22Rv1 (cell line): ENCODE data around the gene CRTC2.

ENCODE experiments used
- H3K27ac ChIP-seq: fragments of 450-650 bp; 2 replicates; pipeline ENCODE4 v1.5.1; 2017
- CTCF ChIP-seq: fragments of 450-650 bp; IDR thresholded peaks from 2 replicates; pipeline ENCODE4 v1.5.1; 2017; ENCODE audit warnings: mild to moderate bottlenecking
- ZFX ChIP-seq: fragments of 450-650 bp; IDR thresholded peaks from 2 replicates; pipeline ENCODE4 v1.6.1; 2017; ENCODE audit warnings: antibody characterized with exemption, borderline replicate concordance

CRTC2 gene

GRCh38 chr1:153932156-153933131, 26.0 kb downstream of the CRTC2 start:
- TF ChIP-seq CTCF, result no peak
- no peak for TF ChIP-seq ZFX
- H3K27ac ChIP-seq, result no peak overlapping the region

GRCh38 chr1:153929981-153930948, 28.1 kb downstream of the CRTC2 start:
- no peak overlapping the region for H3K27ac ChIP-seq
- TF ChIP-seq CTCF, result 0 out of 2 replicates have a peak, but pooled peaks have one; percentile 16
- no peak for TF ChIP-seq ZFX

GRCh38 chr1:153929426-153929825, 29.0 kb downstream of the CRTC2 start:
- TF ChIP-seq ZFX, result no peak
- no peak for TF ChIP-seq CTCF
- 0 out of 2 replicates have a peak overlapping the region, but pooled peaks have one; percentile 26 for H3K27ac ChIP-seq

- TF ChIP-seq CTCF (no peak), ZFX (no peak)
- H3K27ac ChIP-seq, result 0 out of 2 replicates have a peak overlapping the region, but pooled peaks have one; percentile 26
Observed at GRCh38 chr1:153928791-153929341, 29.5 kb downstream of the CRTC2 start.

- TF ChIP-seq CTCF, result no peak
- no peak for TF ChIP-seq ZFX
Observed at GRCh38 chr1:153928245-153928644, 30.2 kb downstream of the CRTC2 start.

GRCh38 chr1:153926405-153926804, 32.0 kb downstream of the CRTC2 start:
- no peak overlapping the region for H3K27ac ChIP-seq
- no peak for TF ChIP-seq ZFX
- TF ChIP-seq CTCF, result no peak

More at GRCh38 chr1:153928245-153928644, 30.2 kb downstream of the CRTC2 start:
- peak overlapping the region; percentile 26; the same call in 1 of the 2 replicates for H3K27ac ChIP-seq
